Stimulated activated naive CD4-positive, alpha-beta T cell (primary cell): ENCODE measurements around the gene ARHGAP45.

ENCODE experiments used
- DNase-seq, 6 experiments: peaks; one replicate each; lab custom pipeline; 2025; lab: John Stamatoyannopoulos, UW

ARHGAP45 gene

DNA sequence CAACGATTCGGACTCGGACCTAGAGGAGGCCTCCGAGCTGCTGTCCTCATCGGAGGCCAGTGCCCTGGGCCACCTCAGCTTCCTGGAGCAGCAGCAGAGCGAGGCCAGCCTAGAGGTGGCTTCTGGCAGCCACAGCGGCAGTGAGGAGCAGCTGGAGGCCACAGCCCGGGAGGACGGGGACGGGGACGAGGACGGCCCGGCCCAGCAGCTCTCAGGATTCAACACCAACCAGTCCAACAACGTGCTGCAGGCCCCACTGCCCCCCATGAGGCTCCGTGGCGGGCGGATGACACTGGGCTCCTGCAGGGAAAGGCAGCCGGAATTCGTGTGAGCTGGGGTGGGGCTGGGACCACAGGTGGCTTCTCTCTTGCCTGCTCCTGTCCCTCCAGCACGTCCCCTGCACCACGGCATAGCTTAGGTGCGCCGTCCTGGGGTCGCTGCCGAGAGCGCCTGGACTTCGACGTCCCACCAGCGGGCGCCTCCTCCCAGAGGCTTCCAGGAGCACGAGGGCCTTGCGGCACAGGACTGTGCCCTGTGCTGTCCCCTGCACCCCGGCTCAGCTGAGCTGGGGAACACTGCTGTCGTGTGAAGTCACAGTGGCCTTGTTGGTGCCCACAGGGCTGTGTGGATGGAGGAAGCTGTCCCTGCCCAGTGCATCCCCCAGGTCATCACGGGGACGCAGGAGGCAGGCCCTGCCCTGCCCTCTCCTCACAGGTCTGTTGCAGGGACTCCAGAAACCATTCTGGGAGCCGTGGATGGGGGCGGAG, 18.9 kb downstream of the ARHGAP45 start:
- DNase-seq, result no peak

DNA sequence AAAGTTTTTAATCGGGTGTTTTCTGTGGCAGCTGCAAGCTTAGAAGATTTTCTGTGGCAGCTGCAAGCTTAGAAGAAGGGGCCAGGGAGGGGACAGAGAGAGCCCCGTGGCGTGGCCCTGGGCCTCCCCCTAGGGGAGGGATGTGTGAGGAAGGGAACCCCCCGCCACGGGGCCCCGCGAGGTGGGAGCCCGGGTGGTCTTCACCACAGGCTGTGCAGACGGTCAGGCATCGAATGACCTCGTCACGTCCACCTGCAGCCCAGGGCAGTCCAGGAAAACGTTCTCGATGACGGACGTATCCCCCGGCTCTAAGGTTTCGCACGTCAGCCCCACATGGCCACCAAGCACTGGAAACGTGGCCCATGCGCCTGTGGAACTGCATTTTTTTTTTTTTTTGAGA, 19.6 kb downstream of the ARHGAP45 start:
- DNase-seq, result peak in 2 of 6 experiments; percentile 53 to 63

DNA sequence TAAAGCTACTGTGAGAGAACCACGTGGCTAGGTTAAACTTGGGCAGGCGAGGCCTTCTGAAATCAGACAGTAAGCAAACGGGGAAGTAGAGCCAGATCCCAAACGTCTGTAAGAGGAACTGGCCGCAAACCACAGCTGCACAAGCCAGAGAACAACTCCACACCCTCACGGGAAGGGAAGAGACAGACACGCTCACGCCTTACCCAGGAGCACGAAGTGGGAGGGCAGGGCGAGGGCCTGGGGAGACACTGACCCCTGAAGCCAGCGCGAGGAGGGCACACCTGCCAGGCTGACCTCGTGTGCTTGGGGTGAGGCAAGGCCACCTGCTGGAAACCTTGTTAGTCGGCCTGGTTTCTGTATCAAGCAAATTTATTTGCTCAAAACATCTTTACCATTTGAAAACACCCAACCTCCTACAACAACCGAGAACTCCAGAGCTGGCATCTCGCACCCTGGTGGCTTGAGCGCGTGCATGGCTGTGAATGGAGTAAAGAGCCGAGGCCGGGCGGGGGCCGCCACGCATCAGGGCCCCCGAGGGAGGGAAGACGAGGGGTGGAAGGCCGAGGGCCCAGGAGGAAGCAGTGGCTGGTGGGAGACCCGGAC, 20.9 kb downstream of the ARHGAP45 start:
- DNase-seq, result peak; percentile 45 to 81 (median 63)

DNA sequence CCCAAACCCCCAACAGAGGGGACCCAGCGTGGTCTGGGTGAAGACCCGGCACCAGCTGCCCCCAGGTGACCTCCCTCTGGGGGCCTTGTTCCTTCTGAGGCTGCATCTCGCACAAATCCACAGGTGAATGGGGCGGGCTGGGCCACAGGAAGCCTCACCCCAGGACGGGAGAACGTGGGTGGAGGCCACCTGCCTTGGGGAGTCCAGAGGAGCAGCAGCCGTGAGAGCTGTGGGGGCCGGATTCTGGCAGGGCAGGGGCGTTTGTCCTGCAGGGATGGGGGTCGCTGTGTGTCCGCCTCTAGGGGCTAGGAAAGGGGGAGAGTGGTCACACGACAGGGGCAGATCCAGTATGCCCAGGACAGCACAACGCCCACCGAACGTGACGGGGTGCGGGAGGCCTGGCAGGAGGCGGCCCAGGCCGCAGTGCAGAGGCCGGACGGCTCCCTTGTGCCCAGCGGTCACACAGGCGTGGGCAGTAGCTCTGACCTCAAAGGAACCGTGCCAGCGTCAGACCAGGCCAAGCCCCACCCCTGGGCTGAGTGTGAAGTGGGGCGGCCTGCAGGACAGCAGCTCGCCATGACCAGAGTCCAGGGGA, 21.5 kb downstream of the ARHGAP45 start:
- peak in 3 of 6 experiments; percentile 39 to 64 (median 59) for DNase-seq

DNA sequence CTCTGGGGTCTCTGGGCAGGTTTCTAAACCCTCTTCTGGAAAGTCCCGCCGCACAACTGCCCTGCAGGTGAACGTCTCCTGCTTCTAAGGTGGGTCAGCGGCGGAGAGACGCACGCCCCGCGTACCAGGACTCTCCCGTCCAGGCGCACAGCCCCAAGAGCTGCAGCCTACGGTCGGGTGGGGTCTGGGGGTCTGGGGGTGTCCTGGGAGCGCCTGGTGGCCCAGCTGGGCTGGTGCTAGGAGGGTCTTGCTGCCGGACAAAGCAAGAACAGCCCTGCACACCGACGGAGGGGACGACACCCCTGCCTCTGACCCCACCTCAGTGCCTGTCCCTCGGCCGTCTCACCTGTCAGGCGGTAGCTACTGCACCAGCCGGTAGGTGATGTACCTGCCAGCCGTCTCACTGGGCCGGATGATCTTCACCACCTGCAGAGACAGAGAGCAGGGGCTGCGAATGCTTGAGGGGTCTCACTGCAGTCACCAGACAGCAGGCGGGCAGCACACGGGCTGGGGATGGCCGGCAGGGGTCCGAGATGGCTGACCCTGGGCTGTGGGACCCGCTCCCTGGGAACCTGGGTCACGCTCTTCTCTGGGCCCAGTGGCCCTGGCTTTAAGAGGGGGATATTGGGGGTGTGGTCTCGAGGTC, 22.3 kb downstream of the ARHGAP45 start:
- DNase-seq, result peak in 2 of 6 experiments; percentile 44 to 63

DNA sequence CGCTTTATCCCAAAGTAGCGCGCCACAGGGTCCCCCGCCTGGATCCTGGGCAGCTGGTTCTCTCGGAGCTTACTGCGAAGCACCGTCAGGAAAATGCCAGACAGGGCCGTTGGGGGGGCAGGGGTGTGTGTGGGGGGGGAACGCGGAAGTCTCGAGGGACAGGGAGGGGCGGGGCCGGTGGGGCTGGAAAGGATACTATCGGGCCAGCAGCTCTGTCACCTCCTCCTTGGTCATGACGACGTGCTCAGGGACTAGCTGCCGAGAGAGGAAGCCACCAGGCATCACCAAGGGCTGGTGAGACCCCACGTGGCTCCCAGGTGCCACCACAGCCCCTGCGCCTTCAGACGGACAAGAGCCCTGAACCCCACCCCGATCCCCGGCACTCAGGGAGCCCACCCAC, 22.9 kb downstream of the ARHGAP45 start:
- peak in 1 of 6 experiments; percentile 38 for DNase-seq

DNA sequence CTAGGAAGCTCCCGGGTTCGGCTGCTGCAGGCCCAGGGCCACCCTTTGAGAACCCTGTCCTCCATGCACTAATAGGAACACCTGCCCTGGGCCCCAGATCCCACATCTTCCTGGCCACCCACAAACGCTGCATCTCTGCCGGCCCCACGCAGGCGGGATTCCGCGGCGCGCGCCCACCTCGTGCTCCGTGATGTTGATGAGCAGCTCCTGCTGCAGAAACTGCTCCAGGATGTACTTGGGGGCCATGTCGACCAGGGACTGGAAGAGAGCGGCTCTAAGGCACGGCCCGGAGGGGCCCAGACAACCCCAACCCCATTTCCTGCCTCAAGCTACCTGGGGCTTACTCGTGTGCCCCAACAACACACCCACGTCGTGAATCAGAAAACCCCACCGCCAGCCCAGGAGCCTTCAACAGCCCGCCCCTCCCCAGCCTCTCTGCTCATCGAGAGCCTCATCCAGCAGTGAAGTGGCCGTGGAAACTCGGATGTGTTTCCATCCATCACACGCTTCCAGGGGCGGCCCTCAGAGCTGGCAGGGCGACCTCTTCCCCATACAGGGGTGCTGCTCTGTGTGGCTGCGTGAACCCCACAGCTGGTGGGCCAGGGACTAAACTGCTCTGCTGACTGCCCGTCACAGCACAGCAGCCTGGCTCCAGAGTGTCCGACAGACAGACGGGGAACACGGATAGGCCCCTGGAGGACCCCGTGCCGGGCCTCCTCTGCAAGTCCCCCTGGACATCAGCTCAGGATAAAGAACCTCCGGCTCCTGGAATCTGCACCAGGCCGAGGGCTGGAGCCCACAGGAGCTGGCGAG, 24.0 kb downstream of the ARHGAP45 start:
- DNase-seq, result peak in 2 of 6 experiments; percentile 31 to 52

DNA sequence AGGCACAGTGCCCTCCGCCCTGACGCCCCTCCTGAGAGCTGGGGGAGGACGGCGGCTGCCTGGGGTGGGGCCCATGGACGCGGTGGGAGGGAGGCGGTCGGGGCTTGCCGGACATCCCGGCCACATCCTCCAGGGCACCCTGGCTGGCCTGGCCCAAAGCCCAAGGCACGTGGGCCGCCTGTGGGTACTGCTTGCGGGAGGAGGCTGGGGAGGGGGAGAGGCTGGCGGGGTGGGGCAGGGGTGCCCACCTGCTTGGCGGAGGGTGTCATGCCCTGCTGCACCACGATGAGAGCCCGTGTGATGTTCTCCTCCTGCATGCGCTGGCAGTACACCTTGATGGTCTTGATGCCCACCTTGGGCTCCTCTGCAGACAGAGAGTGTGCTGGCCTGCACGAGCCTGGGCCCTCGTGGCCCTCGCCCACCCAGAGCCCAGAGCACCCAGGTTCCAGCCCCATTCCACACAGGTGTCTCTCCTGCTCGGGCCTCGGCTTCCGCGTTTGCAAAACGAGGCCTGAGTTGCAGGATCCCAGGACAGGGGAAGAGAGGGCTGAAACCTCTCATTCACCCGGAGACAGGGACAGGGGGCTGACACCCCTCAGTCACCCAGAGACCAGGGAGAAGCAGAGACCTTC, 24.7 kb downstream of the ARHGAP45 start:
- no peak for DNase-seq

DNA sequence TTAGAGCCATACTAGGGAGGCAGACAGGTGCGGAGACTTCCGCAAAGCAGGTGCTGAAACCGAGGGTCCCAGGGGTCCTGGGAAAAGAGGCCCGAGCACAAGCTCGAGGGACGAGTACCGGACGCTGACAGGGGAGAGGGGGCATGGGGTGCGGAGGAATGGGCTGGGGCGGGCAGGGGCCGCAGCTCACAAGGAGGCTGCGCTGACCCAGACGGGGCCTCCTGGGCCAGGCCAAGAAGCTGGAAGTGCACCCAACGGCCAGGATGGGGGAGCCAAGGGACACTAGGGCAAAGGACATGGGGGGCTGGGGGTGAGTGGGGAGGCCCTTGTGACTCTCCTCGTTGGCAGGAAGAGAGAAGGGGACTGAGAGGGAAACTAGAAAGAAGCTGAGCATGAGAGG, 26.4 kb downstream of the ARHGAP45 start:
- DNase-seq, result no peak

DNA sequence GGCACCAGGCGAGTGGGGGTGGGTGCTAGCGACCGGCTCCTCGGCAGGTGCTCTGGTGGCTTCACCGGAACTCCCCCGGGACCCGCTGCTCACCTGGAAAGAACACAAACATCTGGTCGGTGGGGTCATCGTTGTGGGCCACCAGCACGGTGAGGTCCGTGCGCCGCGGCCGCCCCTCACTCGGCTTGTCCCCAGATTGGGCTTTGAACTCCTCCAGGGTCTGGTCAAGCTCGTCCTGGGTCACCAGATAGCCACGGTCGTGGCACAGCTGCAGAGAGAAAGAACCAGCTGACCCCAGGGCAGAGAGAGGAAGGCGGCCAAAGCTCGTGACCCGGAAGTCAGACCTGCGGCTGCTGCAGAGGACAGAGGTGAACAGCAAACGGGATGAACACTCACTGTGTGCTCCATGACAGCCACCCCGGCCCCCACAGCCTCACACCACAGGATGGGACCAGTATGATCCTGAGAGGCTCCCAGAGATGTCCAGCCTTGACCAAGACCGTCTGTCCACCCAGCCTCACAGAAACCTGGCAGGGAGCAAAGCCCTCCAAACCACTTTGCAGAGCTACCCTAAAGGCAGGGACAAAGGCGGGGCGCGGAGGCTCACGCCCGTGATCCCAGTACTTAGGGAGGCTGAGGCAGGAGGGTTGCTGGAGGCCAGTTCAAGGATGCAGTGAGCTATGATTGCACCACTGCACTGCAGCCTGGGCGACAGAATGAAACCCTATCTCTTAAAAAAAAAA, 27.0 kb downstream of the ARHGAP45 start:
- DNase-seq, result no peak

DNA sequence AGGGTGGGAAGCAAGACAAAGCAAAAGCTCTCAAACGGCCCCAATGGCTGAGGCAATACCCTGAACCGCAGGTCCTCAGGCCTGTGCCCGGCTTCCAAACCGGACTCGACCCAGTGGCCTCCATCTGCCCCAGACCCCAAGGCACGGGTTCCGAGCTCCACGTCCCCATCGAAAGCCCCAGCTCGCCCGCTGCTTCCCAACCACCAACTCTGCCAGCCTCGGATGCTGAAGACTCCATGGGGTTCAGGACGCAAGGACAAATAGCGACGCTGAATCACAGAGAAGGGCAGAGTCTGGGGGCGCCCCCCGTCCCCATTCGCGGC, 27.6 kb downstream of the ARHGAP45 start:
- no peak for DNase-seq

DNA sequence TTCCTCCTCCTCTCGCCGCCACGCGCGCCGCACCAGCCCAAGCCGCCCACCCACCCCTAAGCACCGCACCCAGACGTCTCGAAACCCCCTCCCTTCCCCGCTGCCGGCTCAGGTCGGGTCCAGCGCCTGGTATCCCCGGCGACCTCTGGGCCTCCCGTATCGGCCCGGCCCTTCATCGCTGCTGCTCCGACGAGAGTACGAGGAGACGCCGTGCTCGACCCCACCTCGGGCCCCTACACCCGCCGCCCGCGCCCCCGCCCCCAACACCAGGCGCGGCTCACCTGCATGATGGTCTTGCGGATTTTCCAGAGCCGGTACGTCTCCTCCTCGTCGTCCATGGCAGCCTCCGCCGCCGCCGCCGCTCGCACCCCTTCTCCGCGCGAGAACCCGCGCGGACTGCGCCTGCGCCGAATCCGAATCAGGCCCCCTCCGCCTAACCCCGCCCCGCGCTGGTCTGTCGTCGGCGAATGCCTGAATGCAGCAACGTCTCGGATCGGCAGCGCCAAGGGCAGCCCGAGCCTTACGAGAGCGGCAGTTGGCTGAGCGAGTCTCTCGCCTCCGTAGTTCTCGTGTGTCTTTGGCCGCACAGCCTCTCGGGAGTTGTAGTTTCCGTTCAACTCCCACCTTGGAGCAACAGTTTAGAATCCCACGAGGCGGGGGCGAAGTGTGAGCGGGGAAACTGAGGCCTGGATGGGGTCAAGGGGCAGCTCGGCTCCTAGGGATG, 28.2 kb downstream of the ARHGAP45 start, which contains the start of gene POLR2E:
Gene POLR2E (minus strand): TSS at position 398 of the 724 bp plus-strand sequence. CDS start 60 bp downstream, at position 338.
- DNase-seq, result peak; percentile 96 to 99 (median 98)

DNA sequence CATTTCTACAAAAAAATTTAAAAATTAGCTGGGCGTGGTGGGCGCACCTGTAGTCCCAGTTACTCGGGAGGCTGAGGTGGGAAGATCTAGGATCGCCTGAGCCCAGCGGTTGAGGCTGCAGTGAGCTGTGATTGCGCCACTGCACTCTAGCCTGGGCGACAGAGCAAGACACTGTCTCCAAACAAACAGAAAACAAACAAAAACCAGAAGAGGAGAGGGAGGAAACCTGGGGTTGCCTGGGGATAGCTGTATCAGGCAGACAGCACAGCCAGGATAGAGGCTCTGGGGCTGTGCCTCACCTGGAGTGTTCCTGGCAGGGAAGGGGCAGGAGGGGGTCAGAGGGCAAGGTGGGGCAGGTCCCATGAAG, 30.8 kb downstream of the ARHGAP45 start:
- no peak for DNase-seq

DNA sequence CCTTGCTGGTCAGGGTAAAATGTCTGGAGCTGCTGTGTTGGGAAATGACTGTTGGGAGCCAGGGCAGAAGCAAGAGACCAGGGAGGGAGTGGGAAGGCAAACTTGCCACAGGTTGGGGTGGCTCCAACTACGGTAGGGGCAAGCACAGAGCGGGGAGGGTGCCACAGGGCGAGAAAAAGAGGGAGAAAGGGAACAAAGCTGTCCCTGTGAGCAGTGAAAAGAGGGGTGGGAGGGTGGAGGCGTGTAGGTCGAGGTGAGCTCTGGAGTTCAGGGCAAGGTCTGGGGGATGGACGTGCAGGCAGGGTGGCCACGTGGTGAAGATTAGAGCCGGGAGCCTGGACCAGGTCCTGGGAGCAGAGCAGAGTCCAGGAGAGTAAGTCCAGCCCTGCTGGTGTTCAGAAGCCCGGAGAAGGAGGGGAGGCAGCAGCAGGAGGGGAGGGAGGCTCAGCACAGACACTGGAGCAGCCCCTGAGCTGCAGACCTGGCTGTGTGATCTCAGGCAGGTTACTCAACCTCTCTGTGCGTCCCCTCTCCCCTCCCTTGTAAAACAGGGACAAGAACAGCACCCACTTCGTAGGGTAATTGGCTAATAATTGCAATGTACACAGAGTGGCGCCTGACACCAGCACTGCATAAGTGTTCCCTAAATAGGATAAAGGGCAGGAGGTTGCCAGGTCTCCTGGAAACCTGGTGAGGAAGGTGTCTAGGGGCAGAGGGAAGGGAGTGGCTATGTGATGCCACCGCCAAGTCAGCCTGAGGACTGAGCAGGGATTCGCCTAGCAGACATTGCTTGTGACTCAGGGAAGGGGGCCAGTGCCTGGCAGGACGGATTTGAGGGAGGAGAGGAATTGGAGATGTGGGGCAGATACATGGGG, 31.4 kb downstream of the ARHGAP45 start:
- no peak for DNase-seq

DNA sequence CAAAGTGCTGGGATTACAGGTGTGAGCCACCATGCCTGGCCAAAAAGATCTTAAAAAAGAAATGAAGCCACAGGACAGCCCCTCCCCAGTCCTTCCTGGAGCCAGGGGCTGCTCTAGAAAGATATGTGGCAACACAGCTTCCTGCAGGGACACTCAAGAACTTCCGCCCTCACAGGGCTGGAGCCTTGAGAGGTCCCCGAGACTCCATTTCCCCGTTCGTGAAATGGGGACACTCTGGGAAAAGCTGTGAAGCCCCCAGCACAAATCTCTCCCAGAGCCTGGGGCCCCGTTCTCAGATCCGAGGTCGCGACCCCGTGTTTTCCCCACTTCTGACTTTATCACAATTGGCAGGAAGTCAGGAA, 34.4 kb downstream of the ARHGAP45 start:
- DNase-seq, result no peak

DNA sequence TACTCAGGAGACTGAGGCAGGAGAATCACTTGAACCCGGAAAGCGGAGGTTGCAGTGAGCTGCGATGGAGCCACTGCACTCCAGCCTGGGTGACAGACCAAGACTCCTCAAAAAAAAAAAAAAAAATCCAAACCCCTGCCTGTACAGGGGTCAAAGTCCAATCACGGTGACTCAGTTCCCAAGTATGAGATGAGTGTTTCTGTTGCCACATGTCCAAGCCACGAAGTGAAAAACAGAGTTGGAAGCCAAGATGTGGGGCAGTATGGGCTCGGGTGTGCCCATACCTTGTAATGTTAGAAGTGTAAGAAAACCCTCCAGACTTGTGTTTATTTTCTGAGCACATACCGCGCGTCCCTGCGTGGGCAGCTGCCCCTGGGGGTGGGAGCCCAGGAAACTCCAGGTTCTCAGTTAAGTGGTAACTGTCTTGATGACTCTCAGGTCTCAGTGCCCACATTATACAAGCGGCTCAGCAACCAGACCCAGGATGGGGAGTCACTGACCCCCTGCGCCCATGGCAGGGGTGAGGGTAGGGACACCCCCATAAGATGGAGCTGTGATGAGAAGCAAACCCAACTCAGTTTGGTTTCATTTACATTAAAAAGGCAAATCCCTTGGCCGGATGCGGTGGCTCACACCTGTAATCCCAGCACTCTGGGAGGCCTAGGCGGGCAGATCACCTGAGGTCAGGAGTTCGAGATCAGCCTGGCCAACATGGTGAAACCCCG, 35.6 kb downstream of the ARHGAP45 start:
- peak in 1 of 6 experiments; percentile 19 for DNase-seq

DNA sequence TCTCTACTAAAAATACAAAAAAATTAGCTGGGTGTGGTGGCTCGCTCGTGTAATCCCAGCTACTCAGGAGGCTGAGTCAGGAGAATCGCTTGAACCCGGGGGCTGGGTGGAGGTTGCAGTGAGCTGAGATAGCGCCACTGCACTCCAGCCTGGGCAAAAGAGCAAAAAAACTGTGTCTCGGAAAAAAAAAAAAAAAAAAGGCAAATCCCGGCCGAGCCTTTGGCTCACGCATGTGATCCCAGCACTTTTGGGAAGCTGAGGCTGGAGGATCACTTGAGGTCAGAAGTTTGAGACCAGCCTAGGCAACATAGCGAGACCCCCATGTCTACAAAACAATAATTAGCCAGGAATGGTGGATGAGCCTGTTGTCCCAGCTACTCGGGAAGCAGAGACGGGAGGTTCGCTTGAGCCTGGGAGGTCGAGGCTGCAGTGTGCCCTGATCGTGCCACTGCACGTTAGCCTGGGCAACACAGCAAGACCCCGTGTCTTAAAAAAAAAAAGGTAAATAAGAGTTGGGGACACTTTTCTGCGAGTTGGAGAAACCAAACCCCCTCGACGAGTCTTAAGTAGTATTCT, 36.3 kb downstream of the ARHGAP45 start:
- no peak for DNase-seq

DNA sequence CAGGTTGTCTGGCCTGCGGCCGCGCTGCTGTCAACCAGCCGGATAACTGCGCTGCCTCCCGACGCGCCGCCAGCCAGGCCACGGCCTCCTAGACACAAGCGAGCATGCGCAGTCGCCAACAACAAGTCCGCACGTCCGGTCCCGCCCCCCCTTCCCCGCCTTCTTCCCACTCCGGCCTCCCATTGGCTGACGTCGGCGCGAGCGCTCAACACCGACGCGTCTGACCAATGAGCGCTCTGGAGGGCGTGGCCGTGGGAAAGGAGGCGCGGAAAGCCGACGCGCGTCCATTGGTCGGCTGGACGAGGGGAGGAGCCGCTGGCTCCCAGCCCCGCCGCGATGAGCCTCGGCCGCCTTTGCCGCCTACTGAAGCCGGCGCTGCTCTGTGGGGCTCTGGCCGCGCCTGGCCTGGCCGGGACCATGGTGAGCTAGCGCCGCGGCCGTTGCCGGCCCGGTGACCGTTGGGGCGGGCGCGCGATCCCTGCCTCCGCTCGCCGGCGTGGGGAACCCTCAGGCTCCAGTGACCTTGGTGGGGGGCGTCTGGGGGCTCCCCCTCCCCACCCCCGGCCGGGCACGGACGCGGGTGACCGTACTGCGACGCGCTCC, 36.8 kb downstream of the ARHGAP45 start, which contains the start of gene GPX4:
Gene GPX4 (plus strand): TSS at position 287 of the 603 bp plus-strand sequence. CDS start 50 bp downstream, at position 337.
- peak; percentile 95 to 99 (median 98) for DNase-seq
